Neural progenitor cell (in vitro differentiated cells): ENCODE data around the gene TREX2. TPM values are rescaled to one million over a fixed set of nuclear protein-coding genes. Genes with fewer than 3 reads are reported as not detected.

Experiments
- DNase-seq: peaks from one replicate; pipeline ENCODE4 v3.0.0-alpha.2; 2016; ENCODE audit warnings: low spot score
- H2AFZ ChIP-seq: fragments of 200-600 bp; sonication (generic); replicated peaks from 2 replicates; pipeline ENCODE4 v1.6.1; 2016; ENCODE audit warnings: antibody characterized with exemption
- H3F3A ChIP-seq: fragments of 200-600 bp; sonication (generic); 2 replicates; pipeline ENCODE4 v1.6.1; 2016; ENCODE audit warnings: antibody characterized with exemption, low read depth
- H3K27ac ChIP-seq: fragments of 200-600 bp; sonication (generic); 2 replicates; pipeline ENCODE4 v1.5.1; 2016; ENCODE audit warnings: mild to moderate bottlenecking
- H3K27me3 ChIP-seq: fragments of 200-600 bp; sonication (generic); 2 replicates; pipeline ENCODE4 v1.6.1; 2016; ENCODE audit warnings: mild to moderate bottlenecking, moderate library complexity
- H3K36me3 ChIP-seq: fragments of 200-600 bp; sonication (generic); 2 replicates; pipeline ENCODE4 v1.5.1; 2016
- H3K4me1 ChIP-seq: fragments of 200-600 bp; sonication (generic); 2 replicates; pipeline ENCODE4 v1.6.1; 2016; ENCODE audit warnings: mixed run types
- H3K4me2 ChIP-seq: fragments of 200-600 bp; sonication (generic); 2 replicates; pipeline ENCODE4 v1.6.1; 2016
- H3K4me3 ChIP-seq: fragments of 200-600 bp; sonication (generic); 2 replicates; pipeline ENCODE4 v1.5.1; 2016
- H3K79me2 ChIP-seq: fragments of 200-600 bp; sonication (generic); 2 replicates; pipeline ENCODE4 v1.6.1; 2016; ENCODE audit warnings: low read depth
- H3K9ac ChIP-seq: fragments of 200-600 bp; sonication (generic); 2 replicates; pipeline ENCODE4 v1.6.1; 2016
- H3K9me3 ChIP-seq: fragments of 200-600 bp; sonication (generic); 2 replicates; pipeline ENCODE4 v1.5.1; 2016; ENCODE audit warnings: low read depth
- H4K20me1 ChIP-seq: fragments of 200-600 bp; sonication (generic); 2 replicates; pipeline ENCODE4 v1.6.1; 2016; ENCODE audit warnings: low read depth
- H3K27ac Mint-ChIP-seq: 3 replicates; pipeline ENCODE4 v1.8.0; 2021; ENCODE audit warnings: mixed read lengths
- H3K27me3 Mint-ChIP-seq: 2 replicates; pipeline ENCODE4 v1.8.0; 2022; ENCODE audit warnings: low read depth, mild to moderate bottlenecking, inconsistent platforms, moderate library complexity, mixed read lengths; ENCODE audit not compliant: insufficient read depth
- H3K36me3 Mint-ChIP-seq: 3 replicates; pipeline ENCODE4 v1.8.0; 2021; ENCODE audit warnings: mixed read lengths
- H3K4me1 Mint-ChIP-seq: 3 replicates; pipeline ENCODE4 v1.8.0; 2021; ENCODE audit warnings: mixed read lengths
- H3K4me3 Mint-ChIP-seq: 3 replicates; pipeline ENCODE4 v1.8.0; 2021; ENCODE audit warnings: mild to moderate bottlenecking, moderate library complexity, mixed read lengths
- H3K9me3 Mint-ChIP-seq: 3 replicates; pipeline ENCODE4 v1.8.0; 2020; ENCODE audit warnings: mixed read lengths
- CTCF ChIP-seq: fragments of 200-600 bp; sonication (generic); IDR thresholded peaks from 2 replicates; pipeline ENCODE4 v1.5.1; 2017; ENCODE audit warnings: antibody characterized with exemption, mild to moderate bottlenecking
- EZH2 ChIP-seq: fragments of 200-600 bp; sonication (generic); IDR thresholded peaks from 2 replicates; pipeline ENCODE4 v1.6.1; 2017; ENCODE audit warnings: antibody characterized with exemption, mild to moderate bottlenecking, moderate library complexity
- EZH2phosphoT487 ChIP-seq: fragments of 200-600 bp; sonication (generic); IDR thresholded peaks from 2 replicates; pipeline ENCODE4 v1.6.1; 2017; ENCODE audit warnings: antibody characterized with exemption
- total RNA-seq: library from RNA; depleted of rRNA; stranded (reverse); fragments of >200 nt; gene quantifications from 2 replicates; pipeline ENCODE4 v1.2.3, GENCODE V29; 2015; ENCODE audit warnings: low replicate concordance

Gene TREX2, protein sequence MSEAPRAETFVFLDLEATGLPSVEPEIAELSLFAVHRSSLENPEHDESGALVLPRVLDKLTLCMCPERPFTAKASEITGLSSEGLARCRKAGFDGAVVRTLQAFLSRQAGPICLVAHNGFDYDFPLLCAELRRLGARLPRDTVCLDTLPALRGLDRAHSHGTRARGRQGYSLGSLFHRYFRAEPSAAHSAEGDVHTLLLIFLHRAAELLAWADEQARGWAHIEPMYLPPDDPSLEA
- 0.96 TPM in 1 of 2 replicates, not detected in the other for total RNA-seq

GRCh38 chrX:153445856-153446635 lies at the start of gene TREX2:
TREX2 (minus strand) TSS chrX:153446056; CDS start chrX:153445430, 626 bp downstream.
- Mint-ChIP-seq H3K9me3 (peaks cover 15% of the 10 kb centered on the region), H3K27ac (no peak within 1 kb of the TSS), H3K4me3 (no peak within 1 kb of the TSS), H3K4me1 (no peaks in the 10 kb centered on the region), H3K27me3 (no peaks in the 10 kb centered on the region), H3K36me3 (peaks cover 2% of the 10 kb centered on the region)
- no peak within 1 kb of the TSS for H2AFZ ChIP-seq
- H3K79me2 ChIP-seq: no peaks in the 10 kb centered on the region
- no peaks in the 10 kb centered on the region for H3K4me1 ChIP-seq
- no peaks in the 10 kb centered on the region for H4K20me1 ChIP-seq
- no peaks in the 10 kb centered on the region for H3K27me3 ChIP-seq
- no peak within 1 kb of the TSS for H3K27ac ChIP-seq
- H3K9ac ChIP-seq: no peak within 1 kb of the TSS
- no peaks in the 10 kb centered on the region for H3K9me3 ChIP-seq
- H3K4me3 ChIP-seq: no peak within 1 kb of the TSS
- no peak within 1 kb of the TSS for H3K4me2 ChIP-seq
- no peaks in the 10 kb centered on the region for H3K36me3 ChIP-seq
- no peaks in the 10 kb centered on the region for H3F3A ChIP-seq
- TF ChIP-seq EZH2phosphoT487: no peak
- TF ChIP-seq EZH2: no peak
- DNase-seq: no peak

- Mint-ChIP-seq H3K9me3 (peaks cover 5% of the 10 kb centered on the region), H3K27me3 (peaks cover 9% of the 10 kb centered on the region), H3K4me1 (peaks cover 16% of the 10 kb centered on the region), H3K4me3 (peak overlapping the region; percentile 74), H3K36me3 (no peaks in the 10 kb centered on the region), H3K27ac (peak overlapping the region; percentile 72)
- Histone ChIP-seq H4K20me1 (no peaks in the 10 kb centered on the region), H3K27me3 (no peaks in the 10 kb centered on the region), H3K36me3 (no peaks in the 10 kb centered on the region), H2AFZ (peak overlapping the region; percentile 28), H3K27ac (no peak overlapping the region), H3K79me2 (no peaks in the 10 kb centered on the region), H3K4me3 (no peak overlapping the region), H3F3A (peaks cover under 1% of the 10 kb centered on the region), H3K4me1 (peaks cover 7% of the 10 kb centered on the region), H3K4me2 (peak overlapping the region; percentile 58), H3K9me3 (no peaks in the 10 kb centered on the region), H3K9ac (no peak overlapping the region)
- DNase-seq: no peak
- no peak for TF ChIP-seq EZH2phosphoT487
- TF ChIP-seq CTCF: no peak
- no peak for TF ChIP-seq EZH2
Observed at GRCh38 chrX:153495362-153495751, 49.5 kb upstream of the TREX2 start.

DNA sequence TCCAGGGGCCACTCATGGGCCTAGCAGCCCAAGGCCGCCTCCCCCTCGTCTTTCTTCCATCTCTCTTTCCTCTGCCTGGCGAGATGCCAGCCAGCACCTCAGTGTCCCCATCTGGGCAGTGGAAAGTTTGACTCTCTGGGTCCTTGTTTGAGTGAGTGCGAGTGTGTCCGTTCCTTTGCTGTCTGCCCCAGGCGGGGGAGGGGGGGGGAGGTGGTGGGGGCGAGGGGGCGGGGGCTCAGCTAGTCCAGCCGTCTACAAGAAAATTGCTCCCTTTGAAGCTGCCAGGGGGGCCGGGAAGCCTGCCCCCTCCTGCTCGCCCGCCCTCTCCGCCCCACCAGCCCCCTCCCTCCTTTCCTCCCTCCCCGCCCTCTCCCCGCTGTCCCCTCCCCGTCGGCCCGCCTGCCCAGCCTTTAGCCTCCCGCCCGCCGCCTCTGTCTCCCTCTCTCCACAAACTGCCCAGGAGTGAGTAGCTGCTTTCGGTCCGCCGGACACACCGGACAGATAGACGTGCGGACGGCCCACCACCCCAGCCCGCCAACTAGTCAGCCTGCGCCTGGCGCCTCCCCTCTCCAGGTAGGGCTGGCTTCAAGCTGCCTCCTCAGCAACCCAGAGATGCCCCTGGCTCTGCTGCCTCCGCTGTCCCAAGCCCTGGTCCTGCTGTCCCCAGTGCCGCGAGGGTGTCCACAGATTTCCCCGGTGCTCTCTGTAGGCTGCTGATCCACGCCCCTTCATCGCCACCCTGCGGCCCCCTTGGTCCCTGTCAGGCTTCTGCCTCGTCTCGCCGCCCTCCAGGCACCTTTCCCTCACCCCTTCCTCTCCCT lies 48.9 kb upstream of the TREX2 start, which contains the start of gene BGN:
Gene BGN, plus strand, starts transcription at position 440 of the 821 bp plus-strand sequence. CDS start 9,652 bp downstream, outside the sequence.
- H3K4me1 Mint-ChIP-seq: peaks cover 16% of the 10 kb centered on the region
- H3K27ac Mint-ChIP-seq: peak within 1 kb of the TSS; percentile 72
- Histone ChIP-seq H3K9ac (no peak within 1 kb of the TSS), H3K9me3 (no peaks in the 10 kb centered on the region), H3K36me3 (no peaks in the 10 kb centered on the region), H3K27me3 (no peaks in the 10 kb centered on the region), H3K4me2 (peak within 1 kb of the TSS; percentile 58), H3K4me1 (peaks cover 7% of the 10 kb centered on the region), H4K20me1 (no peaks in the 10 kb centered on the region), H3F3A (no peaks in the 10 kb centered on the region), H3K79me2 (no peaks in the 10 kb centered on the region), H3K4me3 (peak within 1 kb of the TSS; percentile 37), H2AFZ (peak within 1 kb of the TSS; percentile 28), H3K27ac (no peak within 1 kb of the TSS)
- DNase-seq: peak; percentile 69
- H3K36me3 Mint-ChIP-seq: no peaks in the 10 kb centered on the region
- H3K27me3 Mint-ChIP-seq: peaks cover 9% of the 10 kb centered on the region
- H3K4me3 Mint-ChIP-seq: peak within 1 kb of the TSS; percentile 74
- TF ChIP-seq EZH2 (no peak), CTCF (peak; percentile 40), EZH2phosphoT487 (no peak)
- H3K9me3 Mint-ChIP-seq: peaks cover 2% of the 10 kb centered on the region
